HepG2 (cell line): ENCODE data around the gene FUT8. TPM values are rescaled to one million over a fixed set of nuclear protein-coding genes. Genes with fewer than 3 reads are reported as not detected.

ENCODE experiments used
- ATAC-seq: fragments of 200-7000 bp; cut with Tn5 transposase; 3 replicates; pipeline ENCODE4 v1.9.1; 2020; ENCODE audit warnings: mild to moderate bottlenecking, moderate library complexity
- BruUV-seq: library from RNA; stranded (reverse); fragments of 400-500 nt; replicated peaks from 2 replicates; lab custom pipeline; 2021; lab: Mats Ljungman, UMichigan
- CTCF ChIA-PET: fragments of 300-600 bp; formaldehyde crosslinking; extraction: SDS; loops from one replicate; lab custom pipeline; 2021; ENCODE audit warnings: low total read pairs, inconsistent platforms, low intra/inter-chr PET ratio; lab: Yijun Ruan, JAX
- POLR2A ChIA-PET: fragments of 350-600 bp; sonication (Branson Sonifier 250); formaldehyde crosslinking; loops from one replicate; lab custom pipeline; 2020; ENCODE audit warnings: antibody characterized with exemption, inconsistent platforms; lab: Yijun Ruan, JAX
- DNase-seq: peaks from one replicate; pipeline ENCODE4 v3.0.0-alpha.2; 2015; ENCODE audit warnings: low spot score
- FAIRE-seq: peaks from 3 replicates; lab custom pipeline; 2011; peaks lifted over from hg19 to GRCh38; lab: Jason Lieb, UNC
- H2AFZ ChIP-seq: one replicate; pipeline ENCODE4 v1.6.1; 2011; ENCODE audit warnings: low read length, inconsistent platforms
- H3K27ac ChIP-seq: fragments of 300-600 bp; 3 replicates; pipeline ENCODE4 v1.8.0; 2011; ENCODE audit warnings: mixed run types, mild to moderate bottlenecking, mixed read lengths, low read length, inconsistent platforms; ENCODE audit not compliant: insufficient read depth; ENCODE audit errors: extremely low read length
- H3K27me3 ChIP-seq, 2 experiments: fragments of 200-600 bp in 1 of 2; 2 replicates in 1 of 2; 3 replicates in 1 of 2; pipeline versions ENCODE4 v1.6.0 to v1.8.0; 2011; ENCODE audit warnings: low read length in 2 of 2, mild to moderate bottlenecking in 2 of 2, moderate library complexity in 2 of 2, inconsistent platforms in 1 of 2; ENCODE audit not compliant: insufficient read depth in 2 of 2, control insufficient read depth in 1 of 2
- H3K36me3 ChIP-seq, 2 experiments: fragments of 200-600 bp in 1 of 2; replicated peaks in 1 of 2; 2 replicates in 1 of 2; 3 replicates in 1 of 2; pipeline versions ENCODE4 v1.5.1 to v1.8.0; 2011; ENCODE audit warnings: low read length in 2 of 2, inconsistent platforms in 1 of 2; ENCODE audit not compliant: insufficient read depth in 2 of 2, control insufficient read depth in 1 of 2
- H3K4me1 ChIP-seq: 2 replicates; pipeline ENCODE4 v1.5.1; 2012; ENCODE audit warnings: low read length, inconsistent platforms; ENCODE audit not compliant: insufficient read depth
- H3K4me2 ChIP-seq: 2 replicates; pipeline ENCODE4 v1.6.0; 2011; ENCODE audit warnings: low read depth, low read length, inconsistent platforms
- H3K4me3 ChIP-seq, 3 experiments: fragments of 200-600 bp in 1 of 3; sonication (generic), shearing (Covaris generic) in 1 of 3; replicated peaks in 1 of 3; 2 replicates each; pipeline ENCODE4 v1.5.1; 2011 to 2016; ENCODE audit warnings: low read length in 3 of 3, inconsistent platforms in 2 of 3, low read depth in 2 of 3, mild to moderate bottlenecking in 2 of 3, control low read depth in 1 of 3, mixed read lengths in 1 of 3; ENCODE audit not compliant: insufficient read depth in 1 of 3
- H3K79me2 ChIP-seq: one replicate; pipeline ENCODE4 v1.6.1; 2011; ENCODE audit warnings: low read length, inconsistent platforms; ENCODE audit not compliant: insufficient read depth
- H3K9ac ChIP-seq: 2 replicates; pipeline ENCODE4 v1.6.0; 2011; ENCODE audit warnings: mild to moderate bottlenecking, low read depth, low read length, inconsistent platforms; ENCODE audit not compliant: insufficient read depth
- H3K9me3 ChIP-seq: 2 replicates; pipeline ENCODE4 v1.5.1; 2012; ENCODE audit warnings: mild to moderate bottlenecking, low read length
- H4K20me1 ChIP-seq: 2 replicates; pipeline ENCODE4 v1.6.0; 2011; ENCODE audit warnings: inconsistent platforms, mild to moderate bottlenecking, low read length, moderate library complexity; ENCODE audit not compliant: insufficient read depth
- ZNF614 ChIP-seq: IDR thresholded peaks from 2 replicates; pipeline ENCODE4 v1.6.1; 2018; ENCODE audit warnings: missing biosample characterization, missing genetic modification reagents, inconsistent platforms, borderline replicate concordance
- ZXDC ChIP-seq: sonication (generic); formaldehyde crosslinking; IDR thresholded peaks from 2 replicates; pipeline ENCODE4 v1.5.0; 2020; ENCODE audit warnings: mild to moderate bottlenecking, missing genetic modification reagents
- WGBS: methylation state at CpG from one replicate; pipeline ENCODE4 v1.1.6; 2017; ENCODE audit warnings: low lambda C conversion rate; 5-methylcytosine and 5-hydroxymethylcytosine counted together
- in situ Hi-C: cut with HindIII; loops from 2 replicates; pipeline ENCODE4 v1.10.0; 2017; ENCODE audit warnings: low pct_unique_long_range_greater_than_20kb; ENCODE audit not compliant: extremely low pct_ligation_motif_present
- intact Hi-C: fragments of 100-400 bp; cut with micrococcal nuclease; formaldehyde crosslinking; loops from one replicate; pipeline ENCODE4 v1.10.0; 2022; ENCODE audit not compliant: unreplicated experiment
- polyA plus RNA-seq, 8 experiments: library from polyadenylated mRNA; depleted of rRNA in 3 of 8; stranded (reverse) in 7 of 8; unstranded in 1 of 8; fragments of >200 nt; fragmentation: Illumina TruSeq in 4 of 8; extraction: Trizol in 4 of 8; gene quantifications; 2 replicates each; pipeline versions ENCODE4 v1.2.1 to v1.2.3, GENCODE V29; 2011 to 2016; ENCODE audit warnings: low read depth in 4 of 8, missing spikeins in 1 of 8, mixed read lengths in 1 of 8; ENCODE audit not compliant: insufficient read depth in 1 of 8
- total RNA-seq, 5 experiments: library from RNA; depleted of rRNA; stranded (reverse); fragments of >200 nt; fragmentation: Illumina TruSeq; extraction: Trizol; gene quantifications; 2 replicates each; pipeline ENCODE4 v1.2.3, GENCODE V29; 2016; ENCODE audit warnings: low read depth in 1 of 5
- TF ChIP-seq, protein P1 (sequence below): sonication (generic); formaldehyde crosslinking; IDR thresholded peaks from 2 replicates; pipeline ENCODE4 v1.4.0; 2020; ENCODE audit warnings: missing genetic modification reagents

FUT8 gene
- total and polyA plus RNA-seq, 2 of the 13 experiments (the other 11 are each of a cell fraction or from before 2014, with no cell fraction given) = 9.3 to 17.5 TPM

GRCh38 chr14:65696801-65697200 lies 284.3 kb downstream of the FUT8 start (continued):
- TF ChIP-seq ZXDC (CRISPR knock-in tag) = no peak
- TF ChIP-seq, protein P1, sequence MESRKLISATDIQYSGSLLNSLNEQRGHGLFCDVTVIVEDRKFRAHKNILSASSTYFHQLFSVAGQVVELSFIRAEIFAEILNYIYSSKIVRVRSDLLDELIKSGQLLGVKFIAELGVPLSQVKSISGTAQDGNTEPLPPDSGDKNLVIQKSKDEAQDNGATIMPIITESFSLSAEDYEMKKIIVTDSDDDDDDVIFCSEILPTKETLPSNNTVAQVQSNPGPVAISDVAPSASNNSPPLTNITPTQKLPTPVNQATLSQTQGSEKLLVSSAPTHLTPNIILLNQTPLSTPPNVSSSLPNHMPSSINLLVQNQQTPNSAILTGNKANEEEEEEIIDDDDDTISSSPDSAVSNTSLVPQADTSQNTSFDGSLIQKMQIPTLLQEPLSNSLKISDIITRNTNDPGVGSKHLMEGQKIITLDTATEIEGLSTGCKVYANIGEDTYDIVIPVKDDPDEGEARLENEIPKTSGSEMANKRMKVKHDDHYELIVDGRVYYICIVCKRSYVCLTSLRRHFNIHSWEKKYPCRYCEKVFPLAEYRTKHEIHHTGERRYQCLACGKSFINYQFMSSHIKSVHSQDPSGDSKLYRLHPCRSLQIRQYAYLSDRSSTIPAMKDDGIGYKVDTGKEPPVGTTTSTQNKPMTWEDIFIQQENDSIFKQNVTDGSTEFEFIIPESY (CRISPR knock-in tag) = no peak

DNA sequence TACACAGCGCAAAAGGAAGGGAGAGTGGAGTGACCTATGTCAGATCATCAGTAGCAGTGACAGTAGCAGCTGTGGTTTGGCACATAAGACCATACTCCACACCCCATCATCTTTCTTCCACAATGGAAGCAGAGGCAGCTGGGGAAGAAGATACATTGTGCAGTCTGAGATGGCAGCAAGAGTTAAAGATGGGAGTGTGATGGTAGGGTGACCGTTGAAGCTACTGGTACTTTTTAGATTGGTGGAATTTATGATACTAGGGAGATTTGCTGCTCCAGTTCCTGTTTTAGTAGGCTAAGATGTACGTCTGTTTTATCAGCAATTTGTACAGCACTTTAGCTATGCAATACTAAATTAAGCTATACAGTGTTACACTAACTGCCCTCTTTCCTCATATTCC lies 291.0 kb downstream of the FUT8 start:
- no peak overlapping the region for H2AFZ ChIP-seq
- H4K20me1 ChIP-seq = no peaks in the 10 kb centered on the region
- WGBS = 89% methylated on average over 3 of the region's 3 CpGs
- no peak overlapping the region for H3K4me3 ChIP-seq
- no peak for TF ChIP-seq ZNF614 (CRISPR knock-in tag)
- DNase-seq = no peak
- FAIRE-seq = no peak
- no peaks in the 10 kb centered on the region; the same call in 1 of the 2 replicates for H3K9me3 ChIP-seq
- no peak overlapping the region for H3K4me2 ChIP-seq
- ChIA-PET POLR2A (no interaction called here), CTCF (no interaction called here)
- no TSS peak for BruUV-seq
- no peak for ATAC-seq
- H3K36me3 ChIP-seq = no peaks in the 10 kb centered on the region
- in situ Hi-C loops = no loop called here
- no peak overlapping the region for H3K27ac ChIP-seq
- no peaks in the 10 kb centered on the region for H3K4me1 ChIP-seq
- H3K9ac ChIP-seq = no peak overlapping the region
- H3K27me3 ChIP-seq = no peaks in the 10 kb centered on the region
- no peaks in the 10 kb centered on the region for H3K79me2 ChIP-seq
- intact Hi-C loops = no loop called here
